ENCODE results near the gene PRICKLE1. TPM values are rescaled to one million over a fixed set of nuclear protein-coding genes. Genes with fewer than 3 reads are reported as not detected.

PRICKLE1 gene
- total and polyA plus RNA-seq, 2 experiments from 2014 or later, result 16.5 to 25.9 TPM

GRCh38 chr12:42585841-42586216, 3.7 kb downstream of the PRICKLE1 start:
- Histone ChIP-seq H3K9me2 (replicated peaks; ENCODE audit: insufficient read depth) (no peaks in the 10 kb centered on the region), H3K4me1 (ENCODE audit: insufficient read depth) (peaks cover 31% of the 10 kb centered on the region), H3K4me2 (peak overlapping the region; percentile 83), H3K27ac (peak overlapping the region; percentile 86), H3K36me3 (replicated peaks; ENCODE audit: insufficient read depth, low read depth) (no peaks in the 10 kb centered on the region), H3K79me2 (peaks cover 76% of the 10 kb centered on the region), H4K20me1 (ENCODE audit: insufficient read depth, poor library complexity, severe bottlenecking) (no peaks in the 10 kb centered on the region), H2AFZ (no peak overlapping the region), H3K27me3 (no peaks in the 10 kb centered on the region), H3K4me3 (no peak overlapping the region), H3K9me3 (ENCODE audit: low read depth) (no peaks in the 10 kb centered on the region)
- TF ChIP-seq CTCF (IDR thresholded peaks at IDR 0.05; ENCODE audit: poor library complexity) (no peak), EZH2phosphoT487 (IDR thresholded peaks at IDR 0.05; ENCODE audit: low read depth, severe bottlenecking, unreplicated experiment) (no peak), EZH2 (IDR thresholded peaks at IDR 0.05; ENCODE audit: borderline replicate concordance) (no peak)
- no peak for DNase-seq (ENCODE audit: low spot score)
- 76% methylated on average over 5 of the region's 5 CpGs for WGBS (ENCODE audit: low lambda C conversion rate, missing lambda C conversion rate)

GRCh38 chr12:42585154-42585840, 4.2 kb downstream of the PRICKLE1 start:
- TF ChIP-seq EZH2 (IDR thresholded peaks at IDR 0.05; ENCODE audit: borderline replicate concordance) (no peak), CTCF (IDR thresholded peaks at IDR 0.05; ENCODE audit: poor library complexity) (no peak), EZH2phosphoT487 (IDR thresholded peaks at IDR 0.05; ENCODE audit: low read depth, severe bottlenecking, unreplicated experiment) (no peak)
- Histone ChIP-seq H3K4me1 (ENCODE audit: insufficient read depth) (peaks cover 26% of the 10 kb centered on the region), H4K20me1 (ENCODE audit: insufficient read depth, poor library complexity, severe bottlenecking) (no peaks in the 10 kb centered on the region), H3K4me2 (peak overlapping the region; percentile 83), H3K79me2 (peaks cover 82% of the 10 kb centered on the region), H3K9me2 (replicated peaks; ENCODE audit: insufficient read depth) (no peaks in the 10 kb centered on the region), H3K27ac (peak overlapping the region; percentile 86), H3K27me3 (no peaks in the 10 kb centered on the region), H3K4me3 (no peak overlapping the region), H3K36me3 (replicated peaks; ENCODE audit: insufficient read depth, low read depth) (no peaks in the 10 kb centered on the region), H3K9me3 (ENCODE audit: low read depth) (no peaks in the 10 kb centered on the region), H2AFZ (no peak overlapping the region)
- WGBS (ENCODE audit: low lambda C conversion rate, missing lambda C conversion rate), result 55% methylated on average over 4 of the region's 4 CpGs
- DNase-seq (ENCODE audit: low spot score), result peak; percentile 16

GRCh38 chr12:42584651-42585111, 4.9 kb downstream of the PRICKLE1 start:
- Histone ChIP-seq H3K36me3 (replicated peaks; ENCODE audit: insufficient read depth, low read depth) (no peaks in the 10 kb centered on the region), H3K79me2 (peaks cover 88% of the 10 kb centered on the region), H2AFZ (no peak overlapping the region), H3K9me3 (ENCODE audit: low read depth) (no peaks in the 10 kb centered on the region), H3K27me3 (no peaks in the 10 kb centered on the region), H3K4me1 (ENCODE audit: insufficient read depth) (peaks cover 25% of the 10 kb centered on the region), H4K20me1 (ENCODE audit: insufficient read depth, poor library complexity, severe bottlenecking) (no peaks in the 10 kb centered on the region), H3K27ac (peak overlapping the region; percentile 86), H3K4me3 (no peak overlapping the region), H3K9me2 (replicated peaks; ENCODE audit: insufficient read depth) (no peaks in the 10 kb centered on the region), H3K4me2 (peak overlapping the region; percentile 83)
- 47% methylated on average over 6 of the region's 6 CpGs for WGBS (ENCODE audit: low lambda C conversion rate, missing lambda C conversion rate)
- no peak for DNase-seq (ENCODE audit: low spot score)
- TF ChIP-seq EZH2 (IDR thresholded peaks at IDR 0.05; ENCODE audit: borderline replicate concordance) (no peak), CTCF (IDR thresholded peaks at IDR 0.05; ENCODE audit: poor library complexity) (no peak), EZH2phosphoT487 (IDR thresholded peaks at IDR 0.05; ENCODE audit: low read depth, severe bottlenecking, unreplicated experiment) (no peak)

Measured in hepatocyte (in vitro differentiated cells).